Hepatocyte (in vitro differentiated cells): ENCODE measurements around the gene OPCML.
"Not testable (repeated sequence)": the region's sequence is repeated elsewhere in the genome, so short reads cannot be mapped to it uniquely, and the experiment has no call there.

Source experiments
- EZH2 ChIP-seq: fragments of 200-600 bp; sonication (generic); IDR thresholded peaks from 2 replicates; pipeline ENCODE4 v1.6.1; 2016; ENCODE audit warnings: antibody characterized with exemption, mild to moderate bottlenecking, borderline replicate concordance
- EZH2phosphoT487 ChIP-seq: fragments of 200-600 bp; sonication (generic); IDR thresholded peaks from one replicate; pipeline ENCODE4 v1.6.1; 2018; ENCODE audit warnings: antibody characterized with exemption, mild to moderate bottlenecking, low read depth, moderate library complexity; ENCODE audit not compliant: unreplicated experiment, severe bottlenecking
- TF ChIP-seq, protein P1 (sequence below): fragments of 200-600 bp; sonication (generic); IDR thresholded peaks from 2 replicates; pipeline ENCODE4 v1.5.1; 2016; ENCODE audit warnings: antibody characterized with exemption, mild to moderate bottlenecking; ENCODE audit not compliant: poor library complexity

DNA sequence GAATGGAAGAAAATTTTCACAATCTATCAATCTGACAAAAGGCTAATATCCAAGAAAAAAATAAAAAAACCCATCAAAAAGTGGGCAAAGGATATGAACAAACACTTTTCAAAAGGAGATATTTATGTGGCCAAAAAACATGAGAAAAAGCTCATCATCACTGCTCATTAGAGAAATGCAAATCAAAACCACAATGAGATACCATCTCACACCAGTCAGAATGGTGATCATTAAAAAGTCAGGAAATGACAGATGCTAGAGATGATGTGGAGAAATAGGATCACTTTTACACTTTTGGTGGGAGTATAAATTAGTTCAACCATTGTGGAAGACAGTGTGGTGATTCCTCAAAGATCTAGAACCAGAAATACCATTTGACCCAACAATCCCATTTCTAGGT, 1162.2 kb downstream of the OPCML start:
- TF ChIP-seq, protein P1, sequence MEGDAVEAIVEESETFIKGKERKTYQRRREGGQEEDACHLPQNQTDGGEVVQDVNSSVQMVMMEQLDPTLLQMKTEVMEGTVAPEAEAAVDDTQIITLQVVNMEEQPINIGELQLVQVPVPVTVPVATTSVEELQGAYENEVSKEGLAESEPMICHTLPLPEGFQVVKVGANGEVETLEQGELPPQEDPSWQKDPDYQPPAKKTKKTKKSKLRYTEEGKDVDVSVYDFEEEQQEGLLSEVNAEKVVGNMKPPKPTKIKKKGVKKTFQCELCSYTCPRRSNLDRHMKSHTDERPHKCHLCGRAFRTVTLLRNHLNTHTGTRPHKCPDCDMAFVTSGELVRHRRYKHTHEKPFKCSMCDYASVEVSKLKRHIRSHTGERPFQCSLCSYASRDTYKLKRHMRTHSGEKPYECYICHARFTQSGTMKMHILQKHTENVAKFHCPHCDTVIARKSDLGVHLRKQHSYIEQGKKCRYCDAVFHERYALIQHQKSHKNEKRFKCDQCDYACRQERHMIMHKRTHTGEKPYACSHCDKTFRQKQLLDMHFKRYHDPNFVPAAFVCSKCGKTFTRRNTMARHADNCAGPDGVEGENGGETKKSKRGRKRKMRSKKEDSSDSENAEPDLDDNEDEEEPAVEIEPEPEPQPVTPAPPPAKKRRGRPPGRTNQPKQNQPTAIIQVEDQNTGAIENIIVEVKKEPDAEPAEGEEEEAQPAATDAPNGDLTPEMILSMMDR = not testable (repeated sequence)
- TF ChIP-seq EZH2, EZH2phosphoT487: not testable (repeated sequence)
